Lower lobe of right lung (tissue), 2 donors: ENCODE data around the gene DOCK4. TPM values are rescaled to one million over a fixed set of nuclear protein-coding genes. Genes with fewer than 3 reads are reported as not detected.

Source experiments
- ATAC-seq, 2 donors: fragments of 200-7000 bp; cut with Tn5 transposase; one replicate each; pipeline ENCODE4 v1.9.1; 2020 to 2022; ENCODE audit warnings: mild to moderate bottlenecking in 2 of 2, moderate library complexity in 2 of 2
- DNase-seq: peaks from one replicate; pipeline ENCODE4 v3.0.0-alpha.2; 2020
- H3K27ac ChIP-seq: fragments of 200-600 bp; one replicate; pipeline ENCODE4 v1.8.0; 2022
- H3K27me3 ChIP-seq: fragments of 200-600 bp; one replicate; pipeline ENCODE4 v1.8.0; 2022; ENCODE audit warnings: low read depth
- H3K36me3 ChIP-seq: fragments of 200-600 bp; one replicate; pipeline ENCODE4 v1.8.0; 2022; ENCODE audit warnings: mild to moderate bottlenecking
- H3K4me1 ChIP-seq: fragments of 200-600 bp; one replicate; pipeline ENCODE4 v1.8.0; 2022
- H3K4me3 ChIP-seq: fragments of 200-600 bp; one replicate; pipeline ENCODE4 v1.8.0; 2022; ENCODE audit warnings: mild to moderate bottlenecking
- H3K9me3 ChIP-seq: fragments of 200-600 bp; one replicate; pipeline ENCODE4 v1.8.0; 2022
- CTCF ChIP-seq: fragments of 200-600 bp; IDR thresholded peaks from one replicate; pipeline ENCODE4 v1.8.0; 2022; ENCODE audit warnings: antibody characterized with exemption, mild to moderate bottlenecking
- intact Hi-C: fragments of 100-400 bp; cut with DNase I; formaldehyde crosslinking; loops from one replicate; pipeline ENCODE4 v1.11.0; 2022
- total RNA-seq: library from RNA; stranded (reverse); fragmentation: NEBNext Ultra II Directional; extraction: Animal tissue kit (Norgen Biotek cat#: 25700); gene quantifications from one replicate; pipeline ENCODE4 v1.2.1, GENCODE V29; 2021
- donor health status: DM: no; HTN: yes; CAD: no; lungs with severe emphysema.

Gene DOCK4
- total RNA-seq, 1 donor from 2014 or later: 78.5 TPM

GRCh38 chr7:111820121-111820520, 386.1 kb downstream of the DOCK4 start:
- Histone ChIP-seq H3K27ac (no peak overlapping the region), H3K4me3 (no peak overlapping the region), H3K4me1 (no peaks in the 10 kb centered on the region), H3K36me3 (peaks cover 39% of the 10 kb centered on the region), H3K27me3 (no peaks in the 10 kb centered on the region), H3K9me3 (no peaks in the 10 kb centered on the region)
- intact Hi-C loops: no loop called here
- TF ChIP-seq CTCF: no peak
- DNase-seq (no peak), ATAC-seq (no peak)

- Histone ChIP-seq H3K4me1 (no peaks in the 10 kb centered on the region), H3K36me3 (peaks cover 51% of the 10 kb centered on the region), H3K4me3 (no peak overlapping the region), H3K27me3 (no peaks in the 10 kb centered on the region), H3K27ac (no peak overlapping the region), H3K9me3 (no peaks in the 10 kb centered on the region)
- no peak for TF ChIP-seq CTCF
- intact Hi-C loops: no loop called here
- no peak for ATAC-seq
- DNase-seq: no peak
Observed at GRCh38 chr7:111815354-111815753, 390.8 kb downstream of the DOCK4 start.

- H3K36me3 ChIP-seq: peaks cover 57% of the 10 kb centered on the region
- no peak overlapping the region for H3K27ac ChIP-seq
- no peak for TF ChIP-seq CTCF
- ATAC-seq (no peak), DNase-seq (no peak)
- no peaks in the 10 kb centered on the region for H3K4me1 ChIP-seq
- no peak overlapping the region for H3K4me3 ChIP-seq
- no peaks in the 10 kb centered on the region for H3K9me3 ChIP-seq
- no peaks in the 10 kb centered on the region for H3K27me3 ChIP-seq
- intact Hi-C loops: no loop called here
Observed at GRCh38 chr7:111813306-111813705, 392.9 kb downstream of the DOCK4 start.

GRCh38 chr7:111806232-111806631, 400.0 kb downstream of the DOCK4 start:
- H3K36me3 ChIP-seq: peaks cover 43% of the 10 kb centered on the region
- DNase-seq (no peak), ATAC-seq (no peak)
- H3K27me3 ChIP-seq: no peaks in the 10 kb centered on the region
- no peak overlapping the region for H3K4me3 ChIP-seq
- intact Hi-C loops: no loop called here
- H3K4me1 ChIP-seq: no peaks in the 10 kb centered on the region
- H3K9me3 ChIP-seq: no peaks in the 10 kb centered on the region
- H3K27ac ChIP-seq: no peak overlapping the region
- no peak for TF ChIP-seq CTCF

GRCh38 chr7:111803015-111803758, 403.0 kb downstream of the DOCK4 start:
- intact Hi-C loops: no loop called here
- DNase-seq (no peak), ATAC-seq (no peak)
- Histone ChIP-seq H3K36me3 (peaks cover 16% of the 10 kb centered on the region), H3K27me3 (no peaks in the 10 kb centered on the region), H3K9me3 (peaks cover 25% of the 10 kb centered on the region), H3K27ac (no peak overlapping the region), H3K4me3 (no peak overlapping the region), H3K4me1 (no peaks in the 10 kb centered on the region)
- TF ChIP-seq CTCF: no peak
